Activated T-helper 2 cell treated with anti-CD3 and anti-CD28 coated beads, Interferon-gamma antibody, Interleukin-2, Interleukin-4, amounts not matched to agents 10 μg/mL and 5 μg/mL and 100 μg/mL, durations not matched to agents 14 hours and 24 hours and 36 hours (primary cell): ENCODE data around the gene NPRL2. TPM values are rescaled to one million over a fixed set of nuclear protein-coding genes. Genes with fewer than 3 reads are reported as not detected.
A peak's percentile ranks its signal among the peaks of the same experiment; 100 is the strongest.

Experiments
- DNase-seq: peaks from one replicate; pipeline ENCODE4 v3.0.0; 2021; ENCODE audit warnings: low spot score
- H3K27ac Mint-ChIP-seq: one replicate; pipeline ENCODE4 v1.8.0; 2021; ENCODE audit warnings: mixed read lengths
- H3K27me3 Mint-ChIP-seq: one replicate; pipeline ENCODE4 v1.8.0; 2021; ENCODE audit warnings: low read depth, mixed read lengths
- H3K36me3 Mint-ChIP-seq: one replicate; pipeline ENCODE4 v1.8.0; 2021; ENCODE audit warnings: low read depth, mixed read lengths
- H3K4me1 Mint-ChIP-seq: one replicate; pipeline ENCODE4 v1.8.0; 2021; ENCODE audit warnings: low read depth, mixed read lengths
- H3K4me3 Mint-ChIP-seq: one replicate; pipeline ENCODE4 v1.8.0; 2021; ENCODE audit warnings: low read depth, mild to moderate bottlenecking, moderate library complexity, mixed read lengths
- H3K9me3 Mint-ChIP-seq: one replicate; pipeline ENCODE4 v1.8.0; 2021; ENCODE audit warnings: mixed read lengths
- intact Hi-C: fragments of 100-400 bp; cut with micrococcal nuclease; formaldehyde crosslinking; loops from one replicate; pipeline ENCODE4 v1.15.1; 2023
- total RNA-seq: library from RNA; stranded (reverse); gene quantifications from 2 replicates; pipeline ENCODE4 v1.2.3, GENCODE V29; 2022

The NPRL2 gene
- total RNA-seq, 1 donor from 2014 or later = 42.7 TPM

- intact Hi-C loops = loop anchor here (1.0 to 2.0 kb wide), 2 partner anchors 9 to 29 kb away; partner anchors contain the start of genes HYAL3 and NAA80
- H3K36me3 Mint-ChIP-seq = peaks cover 50% of the 10 kb centered on the region
Observed at GRCh38 chr3:50327943-50328691, 22.5 kb downstream of the NPRL2 start, which contains the start of gene TUSC2. TSS of gene TUSC2 (minus strand) at chr3:50328223. CDS start at chr3:50328099, 124 bp downstream.

GRCh38 chr3:50327129-50327528, 23.4 kb downstream of the NPRL2 start:
- Mint-ChIP-seq H3K27ac (no peak overlapping the region), H3K27me3 (no peaks in the 10 kb centered on the region), H3K36me3 (peaks cover 48% of the 10 kb centered on the region), H3K9me3 (no peaks in the 10 kb centered on the region), H3K4me1 (peaks cover 14% of the 10 kb centered on the region), H3K4me3 (peak overlapping the region; percentile 90)
- DNase-seq = no peak
- intact Hi-C loops = no loop called here

More at GRCh38 chr3:50327943-50328691, 22.5 kb downstream of the NPRL2 start, which contains the start of gene TUSC2:
- H3K27me3 Mint-ChIP-seq = no peaks in the 10 kb centered on the region
- H3K27ac Mint-ChIP-seq = peak within 1 kb of the TSS; percentile 81
- peak; percentile 93 for DNase-seq
- H3K4me1 Mint-ChIP-seq = peaks cover 14% of the 10 kb centered on the region
- H3K9me3 Mint-ChIP-seq = no peaks in the 10 kb centered on the region
- H3K4me3 Mint-ChIP-seq = peak within 1 kb of the TSS; percentile 90

DNA sequence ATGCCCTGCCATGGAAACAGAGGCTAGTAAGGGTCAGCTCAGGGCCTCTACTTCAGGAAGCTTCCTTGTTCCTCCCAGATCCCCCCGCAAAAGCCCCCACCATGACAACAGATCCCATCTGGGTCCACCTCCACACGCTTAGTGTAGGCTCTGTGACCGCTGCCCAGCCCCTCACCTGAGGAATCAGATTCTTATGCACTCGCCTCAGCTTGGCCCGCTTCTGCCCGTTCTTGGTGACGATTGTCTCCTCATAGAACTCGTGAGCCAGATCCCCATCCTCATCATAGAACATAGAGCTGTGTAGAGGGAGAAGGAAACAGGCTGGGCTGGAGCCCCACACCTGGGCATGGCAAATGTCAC, 24.4 kb downstream of the NPRL2 start:
- Mint-ChIP-seq H3K9me3 (no peaks in the 10 kb centered on the region), H3K4me1 (peaks cover 14% of the 10 kb centered on the region), H3K27me3 (no peaks in the 10 kb centered on the region), H3K36me3 (peaks cover 38% of the 10 kb centered on the region), H3K27ac (no peak overlapping the region), H3K4me3 (peak overlapping the region; percentile 5)
- intact Hi-C loops = no loop called here
- DNase-seq = no peak

DNA sequence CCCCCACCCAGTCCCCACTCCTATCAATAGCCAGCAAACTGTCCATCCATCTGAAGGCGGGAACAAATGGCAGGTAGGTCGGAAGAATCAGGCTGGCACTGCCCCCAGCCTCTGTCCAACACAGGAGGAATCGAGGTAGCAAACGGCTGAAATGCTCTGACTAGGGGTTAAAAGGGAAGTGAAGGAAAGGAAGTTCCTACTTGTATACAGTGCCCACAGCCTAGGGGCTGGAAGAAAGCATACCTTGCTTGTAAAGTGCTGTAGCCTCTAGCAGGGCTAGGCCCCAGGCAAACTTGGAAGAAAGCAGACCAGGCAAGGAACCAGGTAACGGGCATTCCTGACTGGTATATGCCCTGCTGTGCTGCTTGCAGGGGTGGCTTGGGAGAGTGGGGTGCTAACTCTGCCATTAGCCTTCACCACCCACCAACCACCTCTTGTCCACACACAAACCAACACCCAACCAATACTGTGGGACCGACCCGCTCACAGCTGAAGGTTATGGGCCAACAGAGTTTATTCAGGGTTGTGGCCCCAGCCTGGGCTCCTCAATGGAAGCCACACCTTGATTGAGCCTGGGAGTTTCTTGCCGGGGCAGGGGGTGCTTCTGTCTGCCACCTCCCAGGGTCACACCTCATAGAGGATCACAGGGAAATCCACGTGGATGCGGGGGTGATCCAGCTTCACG, 24.9 kb downstream of the NPRL2 start:
- intact Hi-C loops = no loop called here
- H3K4me3 Mint-ChIP-seq = peak overlapping the region; percentile 30
- H3K27me3 Mint-ChIP-seq = no peaks in the 10 kb centered on the region
- H3K4me1 Mint-ChIP-seq = peaks cover 14% of the 10 kb centered on the region
- H3K36me3 Mint-ChIP-seq = peaks cover 33% of the 10 kb centered on the region
- no peak for DNase-seq
- H3K9me3 Mint-ChIP-seq = no peaks in the 10 kb centered on the region
- H3K27ac Mint-ChIP-seq = no peak overlapping the region

GRCh38 chr3:50325113-50325480, 25.5 kb downstream of the NPRL2 start:
- Mint-ChIP-seq H3K27me3 (no peaks in the 10 kb centered on the region), H3K4me1 (peaks cover 16% of the 10 kb centered on the region), H3K4me3 (peak overlapping the region; percentile 30), H3K27ac (no peak overlapping the region), H3K36me3 (peaks cover 29% of the 10 kb centered on the region), H3K9me3 (no peaks in the 10 kb centered on the region)
- no peak for DNase-seq
- intact Hi-C loops = no loop called here

GRCh38 chr3:50324351-50325112, 26.0 kb downstream of the NPRL2 start:
- intact Hi-C loops = loop anchor here (1.0 to 5.0 kb wide), 2 partner anchors 50 to 87 kb away; partner anchors contain the start of gene GNAI2
- H3K4me3 Mint-ChIP-seq = peak overlapping the region; percentile 21

DNA sequence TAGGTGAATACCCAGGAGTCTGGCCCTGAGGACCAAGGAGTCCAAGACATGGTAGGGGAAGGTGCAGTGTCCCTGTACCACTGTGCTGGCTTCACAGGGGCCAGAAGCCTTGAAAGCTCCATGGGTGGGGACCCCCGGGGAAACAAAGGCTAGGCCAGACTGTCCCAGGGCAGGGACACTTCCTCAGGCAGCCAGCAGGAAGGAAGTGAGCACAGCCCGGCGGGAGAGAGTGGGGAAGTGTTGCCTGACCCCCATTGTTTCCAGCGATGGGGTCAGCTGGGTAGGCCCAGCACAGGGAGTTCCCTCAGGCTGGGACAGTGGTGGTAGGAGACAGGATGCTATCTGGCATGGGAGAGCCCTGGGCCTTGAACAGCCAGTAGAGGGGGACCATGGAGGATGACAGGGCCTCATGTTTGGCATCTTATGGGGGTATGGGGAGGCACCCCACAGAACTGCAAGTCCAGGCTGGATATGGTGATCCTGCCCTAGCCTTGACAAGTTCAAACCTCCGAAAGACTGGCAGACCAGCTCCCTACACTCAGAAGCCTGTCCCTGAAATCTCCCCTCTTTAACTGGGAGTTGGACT, 26.9 kb downstream of the NPRL2 start:
- H3K27me3 Mint-ChIP-seq = no peaks in the 10 kb centered on the region
- H3K27ac Mint-ChIP-seq = no peak overlapping the region
- H3K4me3 Mint-ChIP-seq = no peak overlapping the region
- peaks cover 27% of the 10 kb centered on the region for H3K36me3 Mint-ChIP-seq
- peaks cover 16% of the 10 kb centered on the region for H3K4me1 Mint-ChIP-seq
- intact Hi-C loops = loop anchor here (1.0 to 5.0 kb wide), 2 partner anchors 49 to 86 kb away; partner anchors contain the start of gene GNAI2
- no peak for DNase-seq
- no peaks in the 10 kb centered on the region for H3K9me3 Mint-ChIP-seq

More at GRCh38 chr3:50324351-50325112, 26.0 kb downstream of the NPRL2 start:
- DNase-seq = no peak
- H3K27me3 Mint-ChIP-seq = no peaks in the 10 kb centered on the region
- H3K36me3 Mint-ChIP-seq = peaks cover 24% of the 10 kb centered on the region
- H3K9me3 Mint-ChIP-seq = no peaks in the 10 kb centered on the region
- peaks cover 16% of the 10 kb centered on the region for H3K4me1 Mint-ChIP-seq
- no peak overlapping the region for H3K27ac Mint-ChIP-seq

GRCh38 chr3:50323092-50323600, 27.4 kb downstream of the NPRL2 start:
- H3K4me1 Mint-ChIP-seq = peaks cover 11% of the 10 kb centered on the region
- no peak for DNase-seq
- no peaks in the 10 kb centered on the region for H3K27me3 Mint-ChIP-seq
- H3K4me3 Mint-ChIP-seq = peak overlapping the region; percentile 8
- intact Hi-C loops = loop anchor here (5.0 kb wide), 1 partner anchor 86 kb away; the partner anchor contains the start of gene GNAI2
- H3K27ac Mint-ChIP-seq = no peak overlapping the region
- H3K36me3 Mint-ChIP-seq = peaks cover 25% of the 10 kb centered on the region
- no peaks in the 10 kb centered on the region for H3K9me3 Mint-ChIP-seq

GRCh38 chr3:50322386-50323091, 28.0 kb downstream of the NPRL2 start, which contains the start of gene HYAL2:
TSS of gene HYAL2 (minus strand) at chr3:50322745. CDS start at chr3:50320489, 2,256 bp downstream.
- intact Hi-C loops = loop anchor here (5.0 kb wide), 1 partner anchor 85 kb away; the partner anchor contains the start of gene GNAI2
- Mint-ChIP-seq H3K36me3 (peaks cover 23% of the 10 kb centered on the region), H3K4me3 (peak within 1 kb of the TSS; percentile 74), H3K27me3 (no peaks in the 10 kb centered on the region), H3K27ac (peak within 1 kb of the TSS; percentile 92), H3K9me3 (no peaks in the 10 kb centered on the region), H3K4me1 (peaks cover 11% of the 10 kb centered on the region)
- no peak for DNase-seq

DNA sequence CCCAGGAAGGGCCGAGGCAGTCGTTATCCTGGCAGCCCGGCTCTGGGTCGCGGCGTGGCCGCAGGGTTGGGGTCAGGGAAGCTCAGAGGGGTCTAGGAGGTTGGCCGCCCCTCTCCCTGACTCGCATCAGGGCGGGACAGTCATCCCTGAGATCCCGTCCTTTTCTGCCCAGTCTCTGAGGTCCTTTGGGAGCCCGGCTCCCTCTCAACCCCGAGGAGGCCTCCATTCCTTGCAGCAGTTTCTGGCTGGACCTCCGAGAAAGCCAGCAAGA, 28.5 kb downstream of the NPRL2 start:
- Mint-ChIP-seq H3K9me3 (no peaks in the 10 kb centered on the region), H3K27ac (no peak overlapping the region), H3K4me1 (peaks cover 10% of the 10 kb centered on the region), H3K27me3 (no peaks in the 10 kb centered on the region), H3K36me3 (peaks cover 23% of the 10 kb centered on the region), H3K4me3 (peak overlapping the region; percentile 74)
- DNase-seq = no peak
- intact Hi-C loops = loop anchor here (5.0 kb wide), 1 partner anchor 85 kb away; the partner anchor contains the start of gene GNAI2

DNA sequence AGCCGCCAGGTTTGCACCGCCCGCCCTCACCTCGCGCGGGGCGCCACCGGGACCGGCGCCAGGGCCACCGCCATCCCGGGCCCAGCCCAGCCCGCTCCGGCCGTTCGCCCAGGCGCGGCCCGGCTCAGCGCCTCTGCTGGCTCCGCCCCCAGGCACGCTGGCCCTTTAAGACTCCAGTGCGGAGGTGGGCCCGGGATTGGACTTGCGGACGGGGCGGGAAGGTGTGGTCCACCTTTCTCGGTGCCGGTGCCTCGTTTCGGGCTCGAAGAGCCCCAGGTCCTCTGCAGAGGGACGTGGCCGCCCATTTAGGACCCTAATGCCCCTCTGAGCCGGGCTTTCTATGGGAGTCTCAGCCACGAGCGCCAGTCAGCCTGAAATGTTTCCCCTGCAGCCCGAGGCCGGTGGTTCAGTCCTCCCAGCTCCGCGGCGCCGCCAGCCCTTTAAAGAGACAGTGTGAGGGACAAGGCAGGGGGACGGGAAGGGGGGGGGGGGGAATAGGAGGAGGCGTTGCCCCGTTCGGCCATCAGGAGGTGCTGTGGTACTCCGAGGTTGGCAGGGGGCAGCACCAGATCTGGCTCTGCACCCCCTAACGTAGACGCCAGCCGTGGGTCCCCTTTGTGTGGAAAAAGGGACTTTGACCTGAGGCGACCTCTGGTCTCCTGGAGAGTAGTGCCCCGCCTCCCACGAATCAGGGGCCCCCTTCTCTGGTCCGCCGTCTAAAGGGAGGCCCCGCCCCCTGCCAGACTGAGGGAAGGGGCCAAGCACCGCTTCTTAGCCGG, 29.1 kb downstream of the NPRL2 start:
- Mint-ChIP-seq H3K36me3 (peaks cover 26% of the 10 kb centered on the region), H3K4me3 (peak overlapping the region; percentile 74), H3K9me3 (no peaks in the 10 kb centered on the region), H3K27me3 (no peaks in the 10 kb centered on the region), H3K4me1 (peaks cover 11% of the 10 kb centered on the region), H3K27ac (peak overlapping the region; percentile 92)
- peak; percentile 84 for DNase-seq
- intact Hi-C loops = loop anchor here (1.0 to 5.0 kb wide), 2 partner anchors 22 to 84 kb away; partner anchors contain the start of genes GNAI2, HYAL3 and NAA80
